Adrenal gland (tissue), 12 donors: ENCODE measurements around the gene GBA2. TPM values are rescaled to one million over a fixed set of nuclear protein-coding genes. Genes with fewer than 3 reads are reported as not detected.

Experiments
- DNase-seq, 7 donors: peaks; one replicate each; pipeline ENCODE4 v3.0.0-alpha.2; 2019 to 2020
- H3K27ac ChIP-seq, 5 donors: fragments of 200-600 bp; sonication (generic) in 4 of 5; 1 replicate in 3 of 5; 2 replicates in 2 of 5; pipeline versions ENCODE4 v1.5.1 to v1.8.0; 2016 to 2020; ENCODE audit warnings: mild to moderate bottlenecking in 1 of 5
- H3K27me3 ChIP-seq: fragments of 200-600 bp; 2 replicates; pipeline ENCODE4 v1.8.0; 2021
- H3K36me3 ChIP-seq, 2 donors: fragments of 200-600 bp; replicated peaks in 1 of 2; 1 replicate in 1 of 2; 2 replicates in 1 of 2; pipeline versions ENCODE4 v1.5.1 to v1.8.0; 2018 to 2022
- H3K4me1 ChIP-seq, 2 donors: fragments of 200-600 bp; replicated peaks in 1 of 2; 1 replicate in 1 of 2; 2 replicates in 1 of 2; pipeline versions ENCODE4 v1.5.1 to v1.8.0; 2018 to 2021
- H3K4me3 ChIP-seq, 4 donors: fragments of 200-600 bp; sonication (generic) in 3 of 4; one replicate each; pipeline ENCODE4 v1.5.1; 2016 to 2018
- H3K9me3 ChIP-seq, 3 donors: fragments of 200-600 bp; sonication (generic) in 1 of 3; replicated peaks in 1 of 3; 1 replicate in 2 of 3; 2 replicates in 1 of 3; pipeline versions ENCODE4 v1.5.1 to v1.8.0; 2016 to 2021
- CTCF ChIP-seq, 6 experiments: fragments of 450-650 bp in 4 of 6; fragments of 200-600 bp in 2 of 6; sonication (generic) in 1 of 6; IDR thresholded peaks; 1 replicate in 5 of 6; 2 replicates in 1 of 6; pipeline versions ENCODE4 v1.5.1 to v1.8.0; 2016 to 2021; ENCODE audit warnings: antibody characterized with exemption in 6 of 6, mild to moderate bottlenecking in 2 of 6, moderate library complexity in 1 of 6
- POLR2A ChIP-seq, 2 donors: fragments of 450-650 bp; IDR thresholded peaks; one replicate each; pipeline ENCODE4 v1.6.1; 2017; ENCODE audit warnings: antibody characterized with exemption in 2 of 2, mild to moderate bottlenecking in 2 of 2, moderate library complexity in 1 of 2
- WGBS, 4 donors: extraction: QIAGEN DNeasy Blood & Tissue Kit in 2 of 4; methylation state at CpG; one replicate each; pipeline versions ENCODE4 v1.1.5 to v1.1.7; 2013 to 2017; 5-methylcytosine and 5-hydroxymethylcytosine counted together
- intact Hi-C, 2 donors: fragments of 100-400 bp; cut with DNase I; formaldehyde crosslinking; loops; one replicate each; pipeline versions ENCODE4 v1.14.1 to v1.15.0; 2022 to 2023
- polyA plus RNA-seq, 3 donors: library from polyadenylated mRNA; stranded (reverse); fragments of 200-250 nt in 2 of 3; fragments of 350-450 nt in 1 of 3; fragmentation: Illumina TruSeq in 1 of 3; extraction: RNeasy Lipid Tissue Mini Kit (QIAGEN cat#74804) in 1 of 3; gene quantifications; one replicate each; pipeline ENCODE4 v1.2.3, GENCODE V29; 2013 to 2014
- total RNA-seq, 9 donors: library from RNA; depleted of rRNA in 4 of 9; stranded (reverse); fragments of >200 nt in 4 of 9; fragments of 120-200 nt in 1 of 9; fragmentation: NEBNext Ultra II Directional in 1 of 9; extraction: Animal tissue kit (Norgen Biotek cat#: 25700) in 1 of 9; gene quantifications; one replicate each; pipeline versions ENCODE4 v1.1.0 to v1.2.4, GENCODE V29; 2013 to 2023
- donor health status: healthy with polysubstance abuse.
- donor health status: Bipolar disorder and iron deficiency.
- donor health status: DM: yes; HTN: yes; CAD: no.
- donor health status: DM: no; HTN: no; CAD: no.
- donor health status: DM: no; HTN: no; CAD: no.
- donor health status: DM: yes; HTN: yes; CAD: no.

Gene GBA2
- total and polyA plus RNA-seq, 12 donors = 28.5 to 84.8 (median 52.7) TPM

GRCh38 chr9:35728041-35728971, 20.7 kb downstream of the GBA2 start:
- peak; percentile 62 to 93 (median 84) for DNase-seq
- H3K9me3 ChIP-seq = no peaks in the 10 kb centered on the region
- peaks cover 0 to 25% of the 10 kb centered on the region in 2 donors for H3K36me3 ChIP-seq
- TF ChIP-seq CTCF (IDR thresholded peaks at IDR 0.05) (no peak), POLR2A (IDR thresholded peaks at IDR 0.05) (peak; percentile 16 to 88)
- intact Hi-C loops = loop anchor here in 1 of 2 donors (5.0 kb wide), 1 partner anchor 36 kb away; no protein-coding TSS in a partner anchor
- H3K27ac ChIP-seq = peak overlapping the region; percentile 37 to 99 (median 70)
- H3K4me1 ChIP-seq = peaks cover 53 to 56% of the 10 kb centered on the region in 2 donors
- H3K27me3 ChIP-seq = no peaks in the 10 kb centered on the region
- 3 to 6% (median 4%) methylated on average over 10 of the region's 10 CpGs for WGBS, 4 donors
- peak overlapping the region in 1 of 4 donors; percentile 90 for H3K4me3 ChIP-seq

GRCh38 chr9:35727676-35728040, 21.4 kb downstream of the GBA2 start:
- Histone ChIP-seq H3K9me3 (no peaks in the 10 kb centered on the region), H3K27ac (peak overlapping the region in 4 of 5 donors; percentile 56 to 99 (median 77)), H3K4me1 (peaks cover 49 to 52% of the 10 kb centered on the region in 2 donors), H3K4me3 (peak overlapping the region in 1 of 4 donors; percentile 90), H3K27me3 (no peaks in the 10 kb centered on the region), H3K36me3 (peaks cover 0 to 32% of the 10 kb centered on the region in 2 donors)
- TF ChIP-seq CTCF (IDR thresholded peaks at IDR 0.05) (no peak), POLR2A (IDR thresholded peaks at IDR 0.05) (no peak)
- 33 to 59% (median 49%) methylated on average over 4 to 5 of the region's 5 CpGs for WGBS, 4 donors
- intact Hi-C loops = loop anchor here in 1 of 2 donors (5.0 kb wide), 1 partner anchor 35 kb away; no protein-coding TSS in a partner anchor
- no peak for DNase-seq

- intact Hi-C loops = loop anchor here in 1 of 2 donors (5.0 kb wide), 1 partner anchor 35 kb away; no protein-coding TSS in a partner anchor
- peak in 4 of 7 donors; percentile 52 to 75 (median 56) for DNase-seq
- TF ChIP-seq POLR2A (IDR thresholded peaks at IDR 0.05) = no peak
- TF ChIP-seq CTCF (IDR thresholded peaks at IDR 0.05) = no peak
- no peaks in the 10 kb centered on the region for H3K9me3 ChIP-seq
- H3K36me3 ChIP-seq = peaks cover 0 to 39% of the 10 kb centered on the region in 2 donors
- peak overlapping the region in 4 of 5 donors; percentile 56 to 99 (median 77) for H3K27ac ChIP-seq
- 45 to 52% (median 47%) methylated on average over 3 of the region's 3 CpGs for WGBS, 4 donors
- no peak overlapping the region for H3K4me3 ChIP-seq
- no peaks in the 10 kb centered on the region for H3K27me3 ChIP-seq
- H3K4me1 ChIP-seq = peaks cover 49 to 52% of the 10 kb centered on the region in 2 donors
Measured at GRCh38 chr9:35726931-35727330, 22.1 kb downstream of the GBA2 start.

- intact Hi-C loops = loop anchor here in 1 of 2 donors (5.0 kb wide), 1 partner anchor 33 kb away; no protein-coding TSS in a partner anchor
- TF ChIP-seq CTCF (IDR thresholded peaks at IDR 0.05) (no peak), POLR2A (IDR thresholded peaks at IDR 0.05) (no peak)
Measured at GRCh38 chr9:35725362-35725761, 23.7 kb downstream of the GBA2 start.

More at GRCh38 chr9:35725362-35725761, 23.7 kb downstream of the GBA2 start:
- Histone ChIP-seq H3K9me3 (no peaks in the 10 kb centered on the region), H3K36me3 (peaks cover 0 to 55% of the 10 kb centered on the region in 2 donors), H3K27me3 (no peaks in the 10 kb centered on the region), H3K4me1 (peaks cover 37 to 44% of the 10 kb centered on the region in 2 donors), H3K4me3 (no peak overlapping the region), H3K27ac (no peak overlapping the region)
- 90 to 97% (median 91%) methylated on average over 6 to 11 of the region's 11 CpGs for WGBS, 4 donors
- DNase-seq = no peak
